Lower lobe of right lung (tissue), 2 donors: ENCODE measurements around the gene AUTS2. TPM values are rescaled to one million over a fixed set of nuclear protein-coding genes. Genes with fewer than 3 reads are reported as not detected.
A peak's percentile ranks its signal among the peaks of the same experiment; 100 is the strongest.

Experiments
- ATAC-seq, 2 donors: fragments of 200-7000 bp; cut with Tn5 transposase; one replicate each; pipeline ENCODE4 v1.9.1; 2020 to 2022; ENCODE audit warnings: mild to moderate bottlenecking in 2 of 2, moderate library complexity in 2 of 2
- DNase-seq: peaks from one replicate; pipeline ENCODE4 v3.0.0-alpha.2; 2020
- H3K27ac ChIP-seq: fragments of 200-600 bp; one replicate; pipeline ENCODE4 v1.8.0; 2022
- H3K27me3 ChIP-seq: fragments of 200-600 bp; one replicate; pipeline ENCODE4 v1.8.0; 2022; ENCODE audit warnings: low read depth
- H3K36me3 ChIP-seq: fragments of 200-600 bp; one replicate; pipeline ENCODE4 v1.8.0; 2022; ENCODE audit warnings: mild to moderate bottlenecking
- H3K4me1 ChIP-seq: fragments of 200-600 bp; one replicate; pipeline ENCODE4 v1.8.0; 2022
- H3K4me3 ChIP-seq: fragments of 200-600 bp; one replicate; pipeline ENCODE4 v1.8.0; 2022; ENCODE audit warnings: mild to moderate bottlenecking
- H3K9me3 ChIP-seq: fragments of 200-600 bp; one replicate; pipeline ENCODE4 v1.8.0; 2022
- CTCF ChIP-seq: fragments of 200-600 bp; IDR thresholded peaks from one replicate; pipeline ENCODE4 v1.8.0; 2022; ENCODE audit warnings: antibody characterized with exemption, mild to moderate bottlenecking
- intact Hi-C: fragments of 100-400 bp; cut with DNase I; formaldehyde crosslinking; loops from one replicate; pipeline ENCODE4 v1.11.0; 2022
- total RNA-seq: library from RNA; stranded (reverse); fragmentation: NEBNext Ultra II Directional; extraction: Animal tissue kit (Norgen Biotek cat#: 25700); gene quantifications from one replicate; pipeline ENCODE4 v1.2.1, GENCODE V29; 2021
- donor health status: DM: no; HTN: yes; CAD: no; lungs with severe emphysema.

The AUTS2 gene
- total RNA-seq, 1 donor from 2014 or later: 45.7 TPM

GRCh38 chr7:69633122-69633831 is 35.0 kb downstream of the AUTS2 start:
- H3K27ac ChIP-seq: no peak overlapping the region
- H3K36me3 ChIP-seq: no peaks in the 10 kb centered on the region
- no peaks in the 10 kb centered on the region for H3K27me3 ChIP-seq
- DNase-seq: no peak
- no peaks in the 10 kb centered on the region for H3K9me3 ChIP-seq
- H3K4me1 ChIP-seq: no peaks in the 10 kb centered on the region
- no peak for ATAC-seq
- intact Hi-C loops: no loop called here
- TF ChIP-seq CTCF: no peak
- H3K4me3 ChIP-seq: no peak overlapping the region

- H3K4me3 ChIP-seq: no peak overlapping the region
- ATAC-seq: peak in 1 of 2 donors; percentile 36
Observed at GRCh38 chr7:69635555-69636185, 37.4 kb downstream of the AUTS2 start.

GRCh38 chr7:69638674-69639073 is 40.4 kb downstream of the AUTS2 start:
- Histone ChIP-seq H3K27me3 (no peaks in the 10 kb centered on the region), H3K27ac (no peak overlapping the region), H3K4me1 (peaks cover 1% of the 10 kb centered on the region), H3K9me3 (no peaks in the 10 kb centered on the region), H3K4me3 (no peak overlapping the region), H3K36me3 (no peaks in the 10 kb centered on the region)
- ATAC-seq: no peak
- intact Hi-C loops: no loop called here
- no peak for DNase-seq
- no peak for TF ChIP-seq CTCF

More at GRCh38 chr7:69635555-69636185, 37.4 kb downstream of the AUTS2 start:
- Histone ChIP-seq H3K36me3 (no peaks in the 10 kb centered on the region), H3K27ac (no peak overlapping the region), H3K9me3 (no peaks in the 10 kb centered on the region), H3K4me1 (no peaks in the 10 kb centered on the region), H3K27me3 (no peaks in the 10 kb centered on the region)
- no peak for TF ChIP-seq CTCF
- intact Hi-C loops: no loop called here
- no peak for DNase-seq

- intact Hi-C loops: no loop called here
- H3K4me1 ChIP-seq: peaks cover 6% of the 10 kb centered on the region
- H3K9me3 ChIP-seq: no peaks in the 10 kb centered on the region
- no peaks in the 10 kb centered on the region for H3K36me3 ChIP-seq
- H3K4me3 ChIP-seq: no peak overlapping the region
- H3K27me3 ChIP-seq: no peaks in the 10 kb centered on the region
- no peak overlapping the region for H3K27ac ChIP-seq
- DNase-seq (no peak), ATAC-seq (no peak)
- no peak for TF ChIP-seq CTCF
Observed at GRCh38 chr7:69640216-69640615, 41.9 kb downstream of the AUTS2 start.

GRCh38 chr7:69640925-69641594 is 42.8 kb downstream of the AUTS2 start:
- intact Hi-C loops: no loop called here

More at GRCh38 chr7:69640925-69641594, 42.8 kb downstream of the AUTS2 start:
- ATAC-seq (no peak), DNase-seq (no peak)
- TF ChIP-seq CTCF: no peak
- Histone ChIP-seq H3K27me3 (no peaks in the 10 kb centered on the region), H3K36me3 (no peaks in the 10 kb centered on the region), H3K9me3 (no peaks in the 10 kb centered on the region), H3K4me3 (no peak overlapping the region), H3K4me1 (peaks cover 6% of the 10 kb centered on the region), H3K27ac (no peak overlapping the region)
